ENCODE data around the gene CELF3.

GRCh38 chr1:151703813-151704212, 12.8 kb downstream of the CELF3 start:
- TF ChIP-seq CTCF (IDR thresholded peaks at IDR 0.05): no peak
- TF ChIP-seq POLR2A (IDR thresholded peaks at IDR 0.05): no peak

All from thyroid gland (tissue), 4 donors.